Measurements from ENCODE around the gene KIAA0232.

Gene KIAA0232

DNA sequence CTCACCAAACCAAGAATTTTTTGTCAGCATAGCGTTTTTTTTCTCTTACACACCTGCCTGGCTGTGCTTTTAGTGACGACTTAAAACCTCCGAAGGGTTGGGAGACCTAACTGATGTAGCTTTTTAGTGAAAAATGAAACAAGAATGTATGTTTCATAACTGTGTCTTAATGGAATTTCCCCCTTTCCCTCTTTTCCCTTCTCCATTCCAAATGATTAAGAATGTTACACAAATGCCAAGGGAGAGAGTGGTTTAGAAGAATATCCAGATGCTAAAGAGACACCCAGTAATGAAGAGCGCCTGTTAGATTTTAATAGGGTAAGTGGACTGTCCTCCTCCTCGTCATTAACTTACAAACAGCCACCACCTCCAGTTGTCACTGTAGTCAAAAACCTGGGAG, 93.9 kb downstream of the KIAA0232 start:
- TF ChIP-seq, protein P1, sequence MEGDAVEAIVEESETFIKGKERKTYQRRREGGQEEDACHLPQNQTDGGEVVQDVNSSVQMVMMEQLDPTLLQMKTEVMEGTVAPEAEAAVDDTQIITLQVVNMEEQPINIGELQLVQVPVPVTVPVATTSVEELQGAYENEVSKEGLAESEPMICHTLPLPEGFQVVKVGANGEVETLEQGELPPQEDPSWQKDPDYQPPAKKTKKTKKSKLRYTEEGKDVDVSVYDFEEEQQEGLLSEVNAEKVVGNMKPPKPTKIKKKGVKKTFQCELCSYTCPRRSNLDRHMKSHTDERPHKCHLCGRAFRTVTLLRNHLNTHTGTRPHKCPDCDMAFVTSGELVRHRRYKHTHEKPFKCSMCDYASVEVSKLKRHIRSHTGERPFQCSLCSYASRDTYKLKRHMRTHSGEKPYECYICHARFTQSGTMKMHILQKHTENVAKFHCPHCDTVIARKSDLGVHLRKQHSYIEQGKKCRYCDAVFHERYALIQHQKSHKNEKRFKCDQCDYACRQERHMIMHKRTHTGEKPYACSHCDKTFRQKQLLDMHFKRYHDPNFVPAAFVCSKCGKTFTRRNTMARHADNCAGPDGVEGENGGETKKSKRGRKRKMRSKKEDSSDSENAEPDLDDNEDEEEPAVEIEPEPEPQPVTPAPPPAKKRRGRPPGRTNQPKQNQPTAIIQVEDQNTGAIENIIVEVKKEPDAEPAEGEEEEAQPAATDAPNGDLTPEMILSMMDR (IDR thresholded peaks at IDR 0.05; ENCODE audit: low read depth, low read length): no peak
- no peak for DNase-seq (ENCODE audit: low read depth, low spot score)
- in situ Hi-C loops (cut with HindIII; ENCODE audit: low sequenced_read_pairs): no loop called here
- no peak overlapping the region for H3K4me3 ChIP-seq (ENCODE audit: low read depth, low read length)

DNA sequence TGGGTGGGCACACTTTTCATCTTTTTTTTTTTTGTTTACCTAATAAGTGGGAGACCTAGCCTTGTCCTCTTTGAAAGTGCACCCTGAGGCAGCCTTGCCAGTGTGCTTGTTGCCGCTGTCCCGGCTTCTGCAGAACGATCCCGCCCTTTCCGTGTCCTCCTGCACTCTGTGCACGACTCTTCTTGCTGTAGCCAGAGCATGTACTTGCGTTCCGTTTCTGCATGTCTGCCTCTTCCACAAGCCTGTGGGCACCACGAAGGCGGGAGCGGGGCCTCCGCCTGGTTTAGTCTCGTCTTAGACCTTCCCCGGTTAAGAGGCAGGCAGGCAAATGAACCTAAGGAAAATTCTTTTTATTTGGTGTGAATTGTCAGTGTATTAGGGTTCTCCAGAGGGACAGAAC, 94.5 kb downstream of the KIAA0232 start:
- no peak for DNase-seq (ENCODE audit: low read depth, low spot score)
- in situ Hi-C loops (cut with HindIII; ENCODE audit: low sequenced_read_pairs): no loop called here
- H3K4me3 ChIP-seq (ENCODE audit: low read depth, low read length): no peak overlapping the region
- TF ChIP-seq, protein P1 (IDR thresholded peaks at IDR 0.05; ENCODE audit: low read depth, low read length): no peak

DNA sequence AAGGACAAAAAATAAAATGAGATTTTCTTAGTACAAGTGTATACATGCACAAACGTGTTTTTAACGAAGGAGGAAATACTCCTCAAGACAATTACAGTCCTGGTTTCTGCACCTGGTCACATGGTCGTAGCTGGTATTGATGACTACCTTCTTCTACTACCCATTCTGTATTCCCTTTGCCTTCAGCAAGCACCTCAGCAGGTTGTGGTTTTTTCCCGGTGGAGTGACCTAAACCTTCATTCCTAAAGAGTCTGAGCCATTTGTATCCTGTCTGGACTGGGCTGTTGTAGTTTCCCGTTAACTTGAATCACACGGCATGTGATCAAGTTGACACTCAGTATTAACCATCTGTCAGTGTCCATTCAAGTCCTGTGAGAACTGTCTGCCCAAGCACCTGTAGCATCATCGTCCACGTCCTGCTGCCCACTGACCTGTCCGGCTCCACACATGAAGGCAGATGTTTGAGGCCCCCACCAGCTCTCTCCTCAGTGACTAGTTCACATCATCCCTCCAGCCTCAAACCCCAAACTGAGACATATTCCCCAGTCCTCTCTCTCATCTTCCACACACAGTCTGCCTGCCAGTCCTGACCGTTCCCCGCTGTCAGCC, 96.0 kb downstream of the KIAA0232 start:
- in situ Hi-C loops (cut with HindIII; ENCODE audit: low sequenced_read_pairs): no loop called here
- no peak for DNase-seq (ENCODE audit: low read depth, low spot score)
- TF ChIP-seq, protein P1 (IDR thresholded peaks at IDR 0.05; ENCODE audit: low read depth, low read length): no peak
- H3K4me3 ChIP-seq (ENCODE audit: low read depth, low read length): no peak overlapping the region

DNA sequence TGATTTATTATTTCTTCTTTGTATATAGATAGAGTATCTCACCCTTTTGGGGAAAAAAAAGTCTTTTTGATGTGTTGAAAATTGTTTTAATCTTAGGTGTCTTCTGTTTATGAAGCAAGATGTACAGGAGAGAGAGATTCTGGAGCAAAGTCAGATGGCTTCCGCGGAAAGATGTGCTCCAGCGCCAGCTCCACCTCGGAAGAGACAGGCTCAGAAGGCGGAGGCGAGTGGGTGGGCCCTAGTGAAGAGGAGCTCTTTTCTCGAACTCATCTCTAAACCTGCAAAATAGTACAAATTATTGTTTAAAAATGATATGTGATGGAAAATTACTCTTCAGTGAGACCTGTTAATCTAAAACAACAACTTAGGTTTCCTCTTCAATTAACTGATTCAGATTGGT, 98.2 kb downstream of the KIAA0232 start:
- no peak for DNase-seq (ENCODE audit: low read depth, low spot score)
- in situ Hi-C loops (cut with HindIII; ENCODE audit: low sequenced_read_pairs): no loop called here
- TF ChIP-seq, protein P1 (IDR thresholded peaks at IDR 0.05; ENCODE audit: low read depth, low read length): no peak
- H3K4me3 ChIP-seq (ENCODE audit: low read depth, low read length): no peak overlapping the region

DNA sequence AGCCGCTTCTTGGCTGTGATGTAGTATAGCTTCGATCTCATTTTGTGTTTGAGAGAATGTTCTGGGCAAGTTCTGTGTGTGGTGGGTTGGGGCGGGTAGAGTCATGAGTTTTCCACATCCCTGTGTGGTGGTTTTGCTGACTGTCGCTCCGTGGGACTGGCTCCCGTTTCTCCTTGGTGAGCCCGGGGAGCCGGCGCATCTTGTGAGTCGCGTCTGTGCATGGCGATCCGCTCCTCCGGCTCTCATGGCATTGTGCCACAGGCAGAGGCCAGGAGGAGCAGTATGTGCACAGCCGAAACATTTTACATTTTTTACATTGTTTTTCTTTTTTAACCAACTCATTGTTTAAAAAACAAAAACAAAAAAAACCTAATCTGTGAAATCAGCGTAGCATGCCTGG, 99.4 kb downstream of the KIAA0232 start:
- no peak for DNase-seq (ENCODE audit: low read depth, low spot score)
- TF ChIP-seq, protein P1 (IDR thresholded peaks at IDR 0.05; ENCODE audit: low read depth, low read length): no peak
- H3K4me3 ChIP-seq (ENCODE audit: low read depth, low read length): no peak overlapping the region
- in situ Hi-C loops (cut with HindIII; ENCODE audit: low sequenced_read_pairs): no loop called here

DNA sequence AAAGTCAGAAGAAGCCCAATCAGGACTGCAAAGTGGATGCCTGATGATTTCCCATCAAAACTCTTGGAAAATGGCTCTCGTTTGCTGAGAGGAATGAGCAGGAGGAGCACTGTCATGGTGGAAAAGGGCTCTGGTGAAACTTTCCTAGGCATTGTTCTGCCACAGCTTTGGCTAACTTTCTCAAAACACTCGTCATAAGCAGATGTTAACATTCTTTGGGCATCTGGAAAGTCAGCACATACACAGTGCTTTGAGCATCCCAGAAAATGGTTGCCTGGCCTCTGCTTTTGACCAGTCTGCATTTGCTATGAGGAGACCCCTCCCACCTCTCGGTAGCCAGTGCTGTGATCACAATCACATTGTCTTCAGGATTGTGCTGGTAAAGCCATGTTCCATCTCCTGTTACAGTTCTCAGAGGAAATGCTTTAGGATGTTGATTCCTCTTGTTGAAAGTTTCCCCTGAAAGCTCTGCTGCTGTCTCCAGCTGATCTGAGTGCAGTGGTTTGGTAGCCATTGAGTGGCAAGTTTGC, 101.9 kb downstream of the KIAA0232 start:
- in situ Hi-C loops (cut with HindIII; ENCODE audit: low sequenced_read_pairs): no loop called here
- no peak for DNase-seq (ENCODE audit: low read depth, low spot score)
- TF ChIP-seq, protein P1 (IDR thresholded peaks at IDR 0.05; ENCODE audit: low read depth, low read length): no peak
- no peak overlapping the region for H3K4me3 ChIP-seq (ENCODE audit: low read depth, low read length)

Data from astrocyte of the spinal cord (primary cell).